Glomerular visceral epithelial cell (primary cell): Measurements from ENCODE around the gene FAM216B.
"Not testable (repeated sequence)": the region's sequence is repeated elsewhere in the genome, so short reads cannot be mapped to it uniquely, and the experiment has no call there.

ENCODE experiments used
- DNase-seq: peaks from one replicate; pipeline ENCODE4 v3.0.0-alpha.2; 2016; ENCODE audit errors: extremely low spot score

FAM216B gene

GRCh38 chr13:42780044-42780443, 1.3 kb upstream of the FAM216B start:
- no peak for DNase-seq

GRCh38 chr13:42786715-42787114, 5.3 kb downstream of the FAM216B start:
- DNase-seq: no peak

GRCh38 chr13:42788601-42789000, 7.2 kb downstream of the FAM216B start:
- DNase-seq: no peak

GRCh38 chr13:42792154-42792553, 10.8 kb downstream of the FAM216B start:
- DNase-seq: no peak

GRCh38 chr13:42794577-42795275, 13.3 kb downstream of the FAM216B start:
- DNase-seq: no peak

GRCh38 chr13:42795666-42796065, 14.3 kb downstream of the FAM216B start:
- no peak for DNase-seq

- no peak for DNase-seq
These were observed 15.5 kb downstream of the FAM216B start for GRCh38 chr13:42796747-42797356.

- DNase-seq: no peak
These were observed 16.7 kb downstream of the FAM216B start for GRCh38 chr13:42798118-42798517.

GRCh38 chr13:42800109-42800643, 18.8 kb downstream of the FAM216B start:
- DNase-seq: no peak

- no peak for DNase-seq
These were observed 22.3 kb downstream of the FAM216B start for GRCh38 chr13:42803563-42804204.

- DNase-seq: no peak
These were observed 23.0 kb downstream of the FAM216B start for GRCh38 chr13:42804244-42804874.

GRCh38 chr13:42807241-42807640, 25.9 kb downstream of the FAM216B start:
- DNase-seq: no peak

GRCh38 chr13:42807866-42808265, 26.5 kb downstream of the FAM216B start:
- peak; percentile 50 for DNase-seq

- DNase-seq: no peak
These were observed 27.1 kb downstream of the FAM216B start for GRCh38 chr13:42808341-42808940.

GRCh38 chr13:42812316-42812715, 30.9 kb downstream of the FAM216B start:
- no peak for DNase-seq

- no peak for DNase-seq
These were observed 33.5 kb downstream of the FAM216B start for GRCh38 chr13:42814868-42815267.

GRCh38 chr13:42815681-42816080, 34.3 kb downstream of the FAM216B start:
- DNase-seq: no peak

GRCh38 chr13:42816538-42816937, 35.2 kb downstream of the FAM216B start:
- DNase-seq: no peak

GRCh38 chr13:42819687-42820086, 38.3 kb downstream of the FAM216B start:
- not testable (repeated sequence) for DNase-seq

GRCh38 chr13:42820451-42820850, 39.1 kb downstream of the FAM216B start:
- no peak for DNase-seq

- DNase-seq: peak; percentile 23
These were observed 40.1 kb downstream of the FAM216B start for GRCh38 chr13:42821437-42821836.
